HEK293 (cell line): ENCODE measurements around the gene MIF.

Source experiments
- AEBP2 ChIP-seq: fragments of 450-650 bp; formaldehyde crosslinking; IDR thresholded peaks from 2 replicates; pipeline ENCODE4 v1.5.1; 2016; ENCODE audit warnings: missing biosample characterization, missing genetic modification characterization, borderline replicate concordance
- IKZF3 ChIP-seq: fragments of 450-650 bp; IDR thresholded peaks from 2 replicates; pipeline ENCODE4 v1.5.0; 2018; ENCODE audit warnings: missing biosample characterization, mild to moderate bottlenecking, missing genetic modification characterization, moderate library complexity
- KLF1 ChIP-seq: fragments of 450-650 bp; formaldehyde crosslinking; IDR thresholded peaks from 2 replicates; pipeline ENCODE4 v1.5.1; 2016; ENCODE audit warnings: missing biosample characterization, missing genetic modification characterization
- KLF10 ChIP-seq: fragments of 450-650 bp; IDR thresholded peaks from 2 replicates; pipeline ENCODE4 v1.5.1; 2018; ENCODE audit warnings: missing biosample characterization, mild to moderate bottlenecking, missing genetic modification characterization
- KLF16 ChIP-seq: fragments of 450-650 bp; formaldehyde crosslinking; IDR thresholded peaks from 2 replicates; pipeline ENCODE4 v1.5.1; 2017; ENCODE audit warnings: missing biosample characterization, missing genetic modification characterization
- KLF17 ChIP-seq: fragments of 450-650 bp; formaldehyde crosslinking; IDR thresholded peaks from 2 replicates; pipeline ENCODE4 v1.5.1; 2016; ENCODE audit warnings: missing biosample characterization, missing genetic modification characterization
- KLF9 ChIP-seq: fragments of 450-650 bp; formaldehyde crosslinking; IDR thresholded peaks from 2 replicates; pipeline ENCODE4 v1.5.1; 2016; ENCODE audit warnings: missing biosample characterization, missing genetic modification characterization, low read depth
- PRDM4 ChIP-seq: fragments of 450-650 bp; formaldehyde crosslinking; IDR thresholded peaks from 2 replicates; pipeline ENCODE4 v1.5.1; 2017; ENCODE audit warnings: missing biosample characterization, missing genetic modification characterization
- SP3 ChIP-seq: fragments of 450-650 bp; formaldehyde crosslinking; IDR thresholded peaks from 2 replicates; pipeline ENCODE4 v1.5.1; 2016; ENCODE audit warnings: missing biosample characterization, missing genetic modification characterization
- YY2 ChIP-seq: fragments of 450-650 bp; formaldehyde crosslinking; IDR thresholded peaks from 2 replicates; pipeline ENCODE4 v1.5.1; 2016; ENCODE audit warnings: missing biosample characterization, missing genetic modification characterization
- ZBTB44 ChIP-seq: fragments of 450-650 bp; IDR thresholded peaks from 2 replicates; pipeline ENCODE4 v1.5.1; 2018; ENCODE audit warnings: missing biosample characterization, mild to moderate bottlenecking, missing genetic modification characterization
- ZBTB6 ChIP-seq: fragments of 450-650 bp; formaldehyde crosslinking; IDR thresholded peaks from 2 replicates; pipeline ENCODE4 v1.5.1; 2017; ENCODE audit warnings: missing biosample characterization, missing genetic modification characterization
- ZBTB7A ChIP-seq: fragments of 450-650 bp; formaldehyde crosslinking; IDR thresholded peaks from 2 replicates; pipeline ENCODE4 v1.5.1; 2016; ENCODE audit warnings: low read depth, missing biosample characterization, missing genetic modification characterization
- ZFP3 ChIP-seq: fragments of 450-650 bp; formaldehyde crosslinking; IDR thresholded peaks from 2 replicates; pipeline ENCODE4 v1.5.1; 2016; ENCODE audit warnings: low read depth, missing biosample characterization, missing genetic modification characterization
- ZNF121 ChIP-seq: fragments of 450-650 bp; formaldehyde crosslinking; IDR thresholded peaks from 2 replicates; pipeline ENCODE4 v1.5.1; 2016; ENCODE audit warnings: missing biosample characterization, missing genetic modification characterization
- ZNF146 ChIP-seq: fragments of 450-650 bp; formaldehyde crosslinking; IDR thresholded peaks from 2 replicates; pipeline ENCODE4 v1.5.1; 2016; ENCODE audit warnings: missing biosample characterization, missing genetic modification characterization
- ZNF202 ChIP-seq: fragments of 450-650 bp; formaldehyde crosslinking; IDR thresholded peaks from 2 replicates; pipeline ENCODE4 v1.5.1; 2016; ENCODE audit warnings: missing biosample characterization, missing genetic modification characterization, borderline replicate concordance
- ZNF24 ChIP-seq: fragments of 450-650 bp; formaldehyde crosslinking; IDR thresholded peaks from 2 replicates; pipeline ENCODE4 v1.5.1; 2016; ENCODE audit warnings: missing biosample characterization, missing genetic modification characterization
- ZNF335 ChIP-seq: fragments of 450-650 bp; formaldehyde crosslinking; conservative IDR thresholded peaks from 2 replicates; pipeline ENCODE4 v1.5.1; 2016; ENCODE audit warnings: missing biosample characterization, missing genetic modification characterization
- ZNF449 ChIP-seq: fragments of 450-650 bp; formaldehyde crosslinking; IDR thresholded peaks from 2 replicates; pipeline ENCODE4 v1.5.1; 2017; ENCODE audit warnings: missing biosample characterization, mild to moderate bottlenecking, missing genetic modification characterization, moderate library complexity
- ZNF560 ChIP-seq: fragments of 450-650 bp; formaldehyde crosslinking; IDR thresholded peaks from 2 replicates; pipeline ENCODE4 v1.5.1; 2017; ENCODE audit warnings: missing biosample characterization, missing genetic modification characterization, borderline replicate concordance
- ZNF626 ChIP-seq: fragments of 450-650 bp; sonication (Bioruptor Pico); formaldehyde crosslinking; IDR thresholded peaks from 2 replicates; pipeline ENCODE4 v1.5.1; 2018; ENCODE audit warnings: missing biosample characterization, missing genetic modification characterization, inconsistent platforms
- ZNF629 ChIP-seq: fragments of 450-650 bp; formaldehyde crosslinking; IDR thresholded peaks from 2 replicates; pipeline ENCODE4 v1.5.1; 2017; ENCODE audit warnings: missing biosample characterization, missing genetic modification characterization
- ZNF654 ChIP-seq: fragments of 450-650 bp; formaldehyde crosslinking; IDR thresholded peaks from 2 replicates; pipeline ENCODE4 v1.5.1; 2016; ENCODE audit warnings: low read depth, missing biosample characterization, missing genetic modification characterization
- ZNF776 ChIP-seq: fragments of 450-650 bp; formaldehyde crosslinking; IDR thresholded peaks from 2 replicates; pipeline ENCODE4 v1.5.0; 2017; ENCODE audit warnings: missing biosample characterization, missing genetic modification characterization, borderline replicate concordance
- ZNF830 ChIP-seq: fragments of 450-650 bp; IDR thresholded peaks from 2 replicates; pipeline ENCODE4 v1.5.0; 2018; ENCODE audit warnings: missing biosample characterization, missing genetic modification characterization, low read depth, mild to moderate bottlenecking, moderate library complexity
- ZNF837 ChIP-seq: fragments of 450-650 bp; formaldehyde crosslinking; IDR thresholded peaks from 2 replicates; pipeline ENCODE4 v1.5.1; 2016; ENCODE audit warnings: missing biosample characterization, missing genetic modification characterization
- ZSCAN30 ChIP-seq: fragments of 450-650 bp; IDR thresholded peaks from 2 replicates; pipeline ENCODE4 v1.5.1; 2018; ENCODE audit warnings: missing biosample characterization, mild to moderate bottlenecking, missing genetic modification characterization, moderate library complexity

The MIF gene

GRCh38 chr22:23849009-23850006 lies 44.9 kb upstream of the MIF start (continued):
- peak; percentile 83; the same call in 1 of the 2 replicates for TF ChIP-seq KLF17 (tag by site-specific recombination)
- TF ChIP-seq ZNF335 (tag by site-specific recombination), result peak; percentile 76
- TF ChIP-seq ZNF121, result 0 out of 2 replicates have a peak, but pooled peaks have one; percentile 9
- no peak for TF ChIP-seq ZNF202 (tag by site-specific recombination)
- TF ChIP-seq ZFP3 (tag by site-specific recombination), result no peak
- no peak for TF ChIP-seq ZNF560 (tag by site-specific recombination)
- peak; percentile 72; the same call in 1 of the 2 replicates for TF ChIP-seq KLF10 (tag by site-specific recombination)
- TF ChIP-seq ZNF776 (tag by site-specific recombination), result no peak
- TF ChIP-seq ZNF449, result no peak
- peak; percentile 47; the same call in 1 of the 2 replicates for TF ChIP-seq SP3 (tag by site-specific recombination)
- TF ChIP-seq ZNF146 (tag by site-specific recombination), result no peak
- peak; percentile 63; the same call in 1 of the 2 replicates for TF ChIP-seq ZSCAN30
- no peak for TF ChIP-seq ZBTB44 (tag by site-specific recombination)
- TF ChIP-seq ZBTB7A (tag by site-specific recombination), result no peak
- peak; percentile 95 for TF ChIP-seq ZNF654 (tag by site-specific recombination)
- peak; percentile 53 for TF ChIP-seq KLF1 (tag by site-specific recombination)
- peak; percentile 73 for TF ChIP-seq IKZF3 (tag by site-specific recombination)
- no peak for TF ChIP-seq YY2
- no peak for TF ChIP-seq ZNF837 (tag by site-specific recombination)
- no peak for TF ChIP-seq ZBTB6
- no peak for TF ChIP-seq PRDM4 (tag by site-specific recombination)
- TF ChIP-seq ZNF629, result 0 out of 2 replicates have a peak, but pooled peaks have one; percentile 26
- no peak for TF ChIP-seq ZNF830 (tag by site-specific recombination)
- peak; percentile 73 for TF ChIP-seq KLF9 (tag by site-specific recombination)
- no peak for TF ChIP-seq AEBP2 (tag by site-specific recombination)
- 0 out of 2 replicates have a peak, but pooled peaks have one; percentile 40 for TF ChIP-seq ZNF24
- TF ChIP-seq KLF16 (tag by site-specific recombination), result peak; percentile 56; the same call in 1 of the 2 replicates
- TF ChIP-seq ZNF626 (tag by site-specific recombination), result no peak
